Adrenal gland (tissue), 5 donors: ENCODE results near the gene ZNF593.

Source experiments
- CTCF ChIP-seq, 6 experiments: fragments of 450-650 bp in 4 of 6; fragments of 200-600 bp in 2 of 6; sonication (generic) in 1 of 6; IDR thresholded peaks; 1 replicate in 5 of 6; 2 replicates in 1 of 6; pipeline versions ENCODE4 v1.5.1 to v1.8.0; 2016 to 2021; ENCODE audit warnings: antibody characterized with exemption in 6 of 6, mild to moderate bottlenecking in 2 of 6, moderate library complexity in 1 of 6
- POLR2A ChIP-seq, 2 donors: fragments of 450-650 bp; IDR thresholded peaks; one replicate each; pipeline ENCODE4 v1.6.1; 2017; ENCODE audit warnings: antibody characterized with exemption in 2 of 2, mild to moderate bottlenecking in 2 of 2, moderate library complexity in 1 of 2
- donor health status: DM: no; HTN: no; CAD: no.

GRCh38 chr1:26197301-26197700 is 27.6 kb downstream of the ZNF593 start:
- TF ChIP-seq CTCF (IDR thresholded peaks at IDR 0.05) (no peak), POLR2A (IDR thresholded peaks at IDR 0.05) (no peak)
